HG02759 (cell line): ENCODE results near the gene CALCOCO2.

ENCODE experiments used
- ATAC-seq: cut with Tn5 transposase; IDR thresholded peaks from one replicate; pipeline ENCODE4 v1.9.1; 2021; ENCODE audit warnings: mild to moderate bottlenecking, moderate library complexity; ENCODE audit not compliant: unreplicated experiment

Gene CALCOCO2

GRCh38 chr17:48909783-48910182 is 78.9 kb downstream of the CALCOCO2 start:
- ATAC-seq, result no peak

GRCh38 chr17:48910370-48910769 is 79.5 kb downstream of the CALCOCO2 start:
- ATAC-seq, result no peak

- ATAC-seq, result no peak
Observed at GRCh38 chr17:48912476-48912875, 81.6 kb downstream of the CALCOCO2 start.
